GM12878 (cell line): Measurements from ENCODE around the gene CDC37. TPM values are rescaled to one million over a fixed set of nuclear protein-coding genes. Genes with fewer than 3 reads are reported as not detected.

ENCODE experiments used
- ASH2L ChIP-seq: fragments of 300-600, 200-600 bp; sonication (generic); IDR thresholded peaks from 2 replicates; pipeline ENCODE4 v1.6.1; 2017; ENCODE audit warnings: low read depth, mild to moderate bottlenecking, borderline replicate concordance
- BMI1 ChIP-seq: fragments of 450-650 bp; IDR thresholded peaks from 2 replicates; pipeline ENCODE4 v1.6.1; 2016; ENCODE audit warnings: mild to moderate bottlenecking, moderate library complexity, borderline replicate concordance
- EP300 ChIP-seq, 2 experiments: fragments of 150-350 bp in 1 of 2; IDR thresholded peaks; 2 replicates each; pipeline ENCODE4 v1.6.1; 2011 to 2012; ENCODE audit warnings: low read depth in 2 of 2, low read length in 2 of 2, borderline replicate concordance in 1 of 2, improper control_type of control experiment in 1 of 2, inconsistent platforms in 1 of 2; ENCODE audit not compliant: control insufficient read depth in 1 of 2
- ETV6 ChIP-seq, 2 experiments: fragments of 450-650 bp in 1 of 2; IDR thresholded peaks in 1 of 2; conservative IDR thresholded peaks in 1 of 2; 2 replicates each; pipeline ENCODE4 v1.6.1; 2014; ENCODE audit warnings: antibody characterized with exemption in 1 of 2, borderline replicate concordance in 1 of 2, low read depth in 1 of 2, mild to moderate bottlenecking in 1 of 2, moderate library complexity in 1 of 2
- IKZF2 ChIP-seq, 2 experiments: fragments of 450-650 bp; IDR thresholded peaks; 2 replicates each; pipeline ENCODE4 v1.6.1; 2017; ENCODE audit warnings: mild to moderate bottlenecking in 2 of 2, moderate library complexity in 2 of 2
- JUND ChIP-seq: IDR thresholded peaks from 2 replicates; pipeline ENCODE4 v1.6.1; 2012; ENCODE audit warnings: low read depth, mild to moderate bottlenecking, low read length, improper control_type of control experiment, moderate library complexity
- MLLT1 ChIP-seq: fragments of 450-650 bp; IDR thresholded peaks from 2 replicates; pipeline ENCODE4 v1.6.1; 2016; ENCODE audit warnings: mild to moderate bottlenecking
- NFYA ChIP-seq: IDR thresholded peaks from 2 replicates; pipeline ENCODE4 v1.6.1; 2011; ENCODE audit warnings: low read depth, mild to moderate bottlenecking, low read length, improper control_type of control experiment, borderline replicate concordance
- PAX5 ChIP-seq: IDR thresholded peaks from 2 replicates; pipeline ENCODE4 v1.6.1; 2011; ENCODE audit warnings: low read depth, low read length, borderline replicate concordance
- PAX8 ChIP-seq: fragments of 450-650 bp; IDR thresholded peaks from 2 replicates; pipeline ENCODE4 v1.6.1; 2017; ENCODE audit warnings: mild to moderate bottlenecking, moderate library complexity
- POLR2AphosphoS5 ChIP-seq: IDR thresholded peaks from 2 replicates; pipeline ENCODE4 v1.6.1; 2011; ENCODE audit warnings: mild to moderate bottlenecking, low read length, inconsistent platforms
- POU2F2 ChIP-seq: IDR thresholded peaks from 3 replicates; pipeline ENCODE4 v1.6.1; 2011; ENCODE audit warnings: low read depth, mild to moderate bottlenecking, low read length, borderline replicate concordance
- REST ChIP-seq: IDR thresholded peaks from 2 replicates; pipeline ENCODE4 v1.6.1; 2012; ENCODE audit warnings: mild to moderate bottlenecking, low read depth, low read length
- ZNF384 ChIP-seq: IDR thresholded peaks from 2 replicates; pipeline ENCODE4 v1.6.1; 2012; ENCODE audit warnings: low read depth, mild to moderate bottlenecking, low read length, improper control_type of control experiment, borderline replicate concordance
- polyA plus RNA-seq, 11 experiments: library from polyadenylated mRNA; depleted of rRNA in 4 of 11; unstranded in 6 of 11; stranded (reverse) in 5 of 11; fragments of >200 nt; fragmentation: Nextera tagmentation in 4 of 11; fragmentation: Illumina TruSeq in 1 of 11; extraction: Ambion mirVana in 4 of 11; extraction: Trizol in 1 of 11; gene quantifications; 1 replicate in 1 of 11; 2 replicates in 10 of 11; pipeline versions ENCODE4 v1.2.1 to v1.2.3, GENCODE V29; 2011 to 2016; ENCODE audit warnings: inconsistent platforms in 2 of 11, missing spikeins in 2 of 11, low read depth in 1 of 11
- total RNA-seq, 4 experiments: library from RNA; depleted of rRNA in 3 of 4; stranded (reverse); fragments of >200 nt in 3 of 4; fragmentation: Illumina TruSeq in 1 of 4; extraction: Trizol in 1 of 4; gene quantifications; 2 replicates each; pipeline versions ENCODE4 v1.2.1 to v1.2.3, GENCODE V29; 2013 to 2021
- TF ChIP-seq, protein P1 (sequence below): IDR thresholded peaks from 2 replicates; pipeline ENCODE4 v1.6.1; 2012; ENCODE audit warnings: low read depth, low read length, improper control_type of control experiment
- TF ChIP-seq, protein P2 (sequence below): fragments of 450-650 bp; IDR thresholded peaks from 2 replicates; pipeline ENCODE4 v1.6.1; 2014; ENCODE audit warnings: mild to moderate bottlenecking
- TF ChIP-seq, protein P3 (sequence below): fragments of 450-650 bp; IDR thresholded peaks from 2 replicates; pipeline ENCODE4 v1.6.1; 2018; ENCODE audit warnings: borderline replicate concordance, mild to moderate bottlenecking; ENCODE audit not compliant: partially characterized antibody

The CDC37 gene
- total and polyA plus RNA-seq, 10 of the 15 experiments (the other 5 are each of a cell fraction or from before 2014, with no cell fraction given): 4.7 to 265 (median 176) TPM

- TF ChIP-seq EP300 (IDR thresholded peaks at IDR 0.05; ENCODE audit: borderline replicate concordance in 1 of 2, control insufficient read depth in 1 of 2, low read depth in 2 of 2, low read length in 2 of 2): peak; percentile 6 to 55; a peak in 3 of 4 replicates
- TF ChIP-seq, protein P1, sequence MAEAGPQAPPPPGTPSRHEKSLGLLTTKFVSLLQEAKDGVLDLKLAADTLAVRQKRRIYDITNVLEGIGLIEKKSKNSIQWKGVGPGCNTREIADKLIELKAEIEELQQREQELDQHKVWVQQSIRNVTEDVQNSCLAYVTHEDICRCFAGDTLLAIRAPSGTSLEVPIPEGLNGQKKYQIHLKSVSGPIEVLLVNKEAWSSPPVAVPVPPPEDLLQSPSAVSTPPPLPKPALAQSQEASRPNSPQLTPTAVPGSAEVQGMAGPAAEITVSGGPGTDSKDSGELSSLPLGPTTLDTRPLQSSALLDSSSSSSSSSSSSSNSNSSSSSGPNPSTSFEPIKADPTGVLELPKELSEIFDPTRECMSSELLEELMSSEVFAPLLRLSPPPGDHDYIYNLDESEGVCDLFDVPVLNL: peak; percentile 72; the same call in 1 of the 2 replicates
- TF ChIP-seq MLLT1: no peak; the same call in 1 of the 2 replicates
- no peak for TF ChIP-seq PAX8
- 0 out of 4 replicates have a peak, but pooled peaks of 1 of the 2 experiments have one; percentile 16 for TF ChIP-seq ETV6 (conservative IDR thresholded peaks at IDR 0.05 in 1 of 2, IDR thresholded peaks at IDR 0.05 in 1 of 2; ENCODE audit: borderline replicate concordance in 1 of 2, low read depth in 1 of 2)
- peak; percentile 100 for TF ChIP-seq ZNF384
- TF ChIP-seq, protein P2, sequence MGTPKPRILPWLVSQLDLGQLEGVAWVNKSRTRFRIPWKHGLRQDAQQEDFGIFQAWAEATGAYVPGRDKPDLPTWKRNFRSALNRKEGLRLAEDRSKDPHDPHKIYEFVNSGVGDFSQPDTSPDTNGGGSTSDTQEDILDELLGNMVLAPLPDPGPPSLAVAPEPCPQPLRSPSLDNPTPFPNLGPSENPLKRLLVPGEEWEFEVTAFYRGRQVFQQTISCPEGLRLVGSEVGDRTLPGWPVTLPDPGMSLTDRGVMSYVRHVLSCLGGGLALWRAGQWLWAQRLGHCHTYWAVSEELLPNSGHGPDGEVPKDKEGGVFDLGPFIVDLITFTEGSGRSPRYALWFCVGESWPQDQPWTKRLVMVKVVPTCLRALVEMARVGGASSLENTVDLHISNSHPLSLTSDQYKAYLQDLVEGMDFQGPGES: peak; percentile 95
- no peak for TF ChIP-seq ASH2L
- TF ChIP-seq, protein P3, sequence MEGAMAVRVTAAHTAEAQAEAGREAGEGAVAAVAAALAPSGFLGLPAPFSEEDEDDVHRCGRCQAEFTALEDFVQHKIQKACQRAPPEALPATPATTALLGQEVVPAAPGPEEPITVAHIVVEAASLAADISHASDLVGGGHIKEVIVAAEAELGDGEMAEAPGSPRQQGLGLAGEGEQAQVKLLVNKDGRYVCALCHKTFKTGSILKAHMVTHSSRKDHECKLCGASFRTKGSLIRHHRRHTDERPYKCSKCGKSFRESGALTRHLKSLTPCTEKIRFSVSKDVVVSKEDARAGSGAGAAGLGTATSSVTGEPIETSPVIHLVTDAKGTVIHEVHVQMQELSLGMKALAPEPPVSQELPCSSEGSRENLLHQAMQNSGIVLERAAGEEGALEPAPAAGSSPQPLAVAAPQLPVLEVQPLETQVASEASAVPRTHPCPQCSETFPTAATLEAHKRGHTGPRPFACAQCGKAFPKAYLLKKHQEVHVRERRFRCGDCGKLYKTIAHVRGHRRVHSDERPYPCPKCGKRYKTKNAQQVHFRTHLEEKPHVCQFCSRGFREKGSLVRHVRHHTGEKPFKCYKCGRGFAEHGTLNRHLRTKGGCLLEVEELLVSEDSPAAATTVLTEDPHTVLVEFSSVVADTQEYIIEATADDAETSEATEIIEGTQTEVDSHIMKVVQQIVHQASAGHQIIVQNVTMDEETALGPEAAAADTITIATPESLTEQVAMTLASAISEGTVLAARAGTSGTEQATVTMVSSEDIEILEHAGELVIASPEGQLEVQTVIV: peak; percentile 14
- peak; percentile 51; the same call in 1 of the 2 replicates for TF ChIP-seq PAX5
- TF ChIP-seq JUND: no peak
- no peak for TF ChIP-seq BMI1
- peak; percentile 79 for TF ChIP-seq NFYA
- TF ChIP-seq POU2F2: peak; percentile 57; the same call in 1 of the 3 replicates
- TF ChIP-seq IKZF2 (IDR thresholded peaks at IDR 0.05): peak; percentile 80 to 83; a peak in 3 of 4 replicates
- TF ChIP-seq REST: no peak
- TF ChIP-seq POLR2AphosphoS5: peak; percentile 86
Observed at GRCh38 chr19:10380313-10381102, 22.8 kb downstream of the CDC37 start, which contains the start of gene TYK2 (continued).
